ACC112 (cell line): ENCODE data around the gene NRXN2.

ENCODE experiments used
- H2AFZ ChIP-seq: fragments of 200-600 bp; sonication (generic); one replicate; pipeline ENCODE4 v1.6.0; 2017; ENCODE audit warnings: antibody characterized with exemption, low read length; ENCODE audit not compliant: unreplicated experiment
- H3K27ac ChIP-seq: fragments of 200-600 bp; sonication (generic); 2 replicates; pipeline ENCODE4 v1.5.1; 2014; ENCODE audit warnings: low read depth, mild to moderate bottlenecking, antibody characterized with exemption, low read length, moderate library complexity
- H3K27me3 ChIP-seq: fragments of 200-600 bp; sonication (generic); 2 replicates; pipeline ENCODE4 v1.6.1; 2014; ENCODE audit warnings: mild to moderate bottlenecking, antibody characterized with exemption, low read length, moderate library complexity, mixed read lengths; ENCODE audit not compliant: insufficient read depth
- H3K36me3 ChIP-seq: fragments of 200-600 bp; sonication (generic); 2 replicates; pipeline ENCODE4 v1.6.1; 2016; ENCODE audit warnings: mild to moderate bottlenecking, antibody characterized with exemption, low read length, moderate library complexity, mixed read lengths; ENCODE audit not compliant: insufficient read depth
- H3K4me1 ChIP-seq: fragments of 200-600 bp; sonication (generic); one replicate; pipeline ENCODE4 v1.6.1; 2016; ENCODE audit warnings: low read length, mixed read lengths; ENCODE audit not compliant: insufficient read depth, unreplicated experiment, control insufficient read depth
- H3K4me3 ChIP-seq: fragments of 200-600 bp; sonication (generic); 2 replicates; pipeline ENCODE4 v1.5.1; 2014; ENCODE audit warnings: mild to moderate bottlenecking, low read depth, low read length
- H3K79me2 ChIP-seq: fragments of 200-600 bp; sonication (generic); one replicate; pipeline ENCODE4 v1.6.0; 2016; ENCODE audit warnings: low read length; ENCODE audit not compliant: control insufficient read depth, unreplicated experiment, insufficient read depth

NRXN2 gene

DNA sequence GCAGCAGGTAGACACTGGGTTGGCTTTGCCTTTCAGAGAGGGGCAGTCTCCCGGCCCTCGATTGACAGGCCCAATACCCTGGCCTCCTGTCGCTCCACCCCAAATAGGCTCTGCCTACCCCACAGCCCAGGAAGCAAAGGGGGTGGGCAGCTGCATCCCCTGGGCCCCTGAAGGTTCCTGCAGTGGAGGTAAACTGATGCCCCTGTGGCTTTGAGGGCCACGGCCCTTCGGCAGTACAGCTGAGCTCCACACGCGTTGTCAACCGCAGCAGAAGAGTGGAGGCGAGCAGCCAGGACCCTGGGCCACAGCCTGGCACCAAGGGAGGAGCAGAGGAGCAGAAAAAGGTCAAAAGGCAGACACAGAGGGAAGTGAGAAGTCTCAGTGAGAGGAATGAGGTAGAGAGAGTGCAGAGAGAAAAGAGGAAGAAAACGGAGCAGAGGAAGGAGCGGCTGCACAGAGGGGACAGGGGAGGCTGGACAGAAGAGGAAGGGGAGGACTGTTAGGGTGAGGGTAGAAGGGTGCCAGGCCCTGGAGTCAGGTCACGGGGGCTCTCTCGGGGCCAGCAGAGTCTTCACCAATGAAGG is 67.9 kb downstream of the NRXN2 start:
- Histone ChIP-seq H3K27me3 (no peaks in the 10 kb centered on the region), H3K36me3 (no peaks in the 10 kb centered on the region), H3K4me1 (peaks cover 29% of the 10 kb centered on the region), H3K4me3 (no peak overlapping the region), H2AFZ (no peak overlapping the region), H3K79me2 (no peaks in the 10 kb centered on the region), H3K27ac (no peak overlapping the region)

DNA sequence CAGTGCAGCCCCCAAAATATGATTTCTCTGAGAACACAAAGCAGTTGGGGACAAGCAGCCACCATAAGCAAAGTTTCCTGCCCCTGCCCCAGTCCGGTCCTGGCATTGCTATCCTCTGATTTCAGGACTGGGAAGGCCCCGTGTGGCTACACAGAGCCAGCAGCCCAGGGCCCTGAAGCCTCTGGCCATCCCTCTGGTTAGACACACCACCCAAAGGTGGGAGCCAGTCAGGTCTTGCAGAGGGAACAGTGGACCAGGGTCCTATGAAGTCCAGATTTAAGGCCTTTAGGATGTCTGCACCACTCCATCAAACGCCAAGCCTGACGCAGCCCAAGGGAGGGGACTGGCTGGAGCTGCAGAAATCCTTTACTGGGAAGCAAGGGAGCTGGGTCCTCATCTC is 68.6 kb downstream of the NRXN2 start:
- no peak overlapping the region for H3K27ac ChIP-seq
- no peaks in the 10 kb centered on the region for H3K36me3 ChIP-seq
- no peak overlapping the region for H3K4me3 ChIP-seq
- no peak overlapping the region for H2AFZ ChIP-seq
- H3K27me3 ChIP-seq, result no peaks in the 10 kb centered on the region
- H3K79me2 ChIP-seq, result no peaks in the 10 kb centered on the region
- H3K4me1 ChIP-seq, result peaks cover 23% of the 10 kb centered on the region

DNA sequence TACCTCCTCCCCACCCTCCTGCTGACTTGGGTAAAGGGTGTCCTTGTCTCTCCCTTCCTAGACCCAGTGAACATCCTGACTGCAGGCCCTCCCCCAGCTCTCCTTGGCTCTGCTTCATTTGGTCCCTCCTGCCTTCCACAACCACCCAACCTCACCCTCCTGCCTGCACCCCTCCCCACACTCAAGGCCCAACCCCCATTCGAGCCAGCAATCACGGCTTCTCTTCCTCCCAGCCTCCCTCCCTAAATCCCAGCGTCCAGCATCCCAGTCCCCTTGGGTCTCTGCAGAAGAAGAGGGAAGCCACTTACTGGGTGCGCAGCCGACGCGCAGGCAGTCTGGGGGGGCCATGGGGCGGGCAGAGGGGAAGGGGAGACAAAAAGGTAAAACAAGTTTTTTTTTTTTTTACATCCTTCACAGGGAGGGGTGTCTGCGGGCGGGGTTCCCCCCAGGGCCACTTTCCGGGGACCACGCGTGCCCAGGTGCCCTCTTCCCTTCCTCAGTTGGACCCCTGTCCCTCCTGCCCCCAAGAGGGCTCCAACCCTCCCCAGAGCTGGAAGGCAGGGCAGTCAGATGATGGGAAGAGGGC is 69.5 kb downstream of the NRXN2 start:
- H3K27me3 ChIP-seq, result no peaks in the 10 kb centered on the region
- no peak overlapping the region for H3K4me3 ChIP-seq
- no peaks in the 10 kb centered on the region for H3K79me2 ChIP-seq
- H3K27ac ChIP-seq, result no peak overlapping the region
- H3K36me3 ChIP-seq, result no peaks in the 10 kb centered on the region
- H2AFZ ChIP-seq, result no peak overlapping the region
- H3K4me1 ChIP-seq, result peaks cover 15% of the 10 kb centered on the region

DNA sequence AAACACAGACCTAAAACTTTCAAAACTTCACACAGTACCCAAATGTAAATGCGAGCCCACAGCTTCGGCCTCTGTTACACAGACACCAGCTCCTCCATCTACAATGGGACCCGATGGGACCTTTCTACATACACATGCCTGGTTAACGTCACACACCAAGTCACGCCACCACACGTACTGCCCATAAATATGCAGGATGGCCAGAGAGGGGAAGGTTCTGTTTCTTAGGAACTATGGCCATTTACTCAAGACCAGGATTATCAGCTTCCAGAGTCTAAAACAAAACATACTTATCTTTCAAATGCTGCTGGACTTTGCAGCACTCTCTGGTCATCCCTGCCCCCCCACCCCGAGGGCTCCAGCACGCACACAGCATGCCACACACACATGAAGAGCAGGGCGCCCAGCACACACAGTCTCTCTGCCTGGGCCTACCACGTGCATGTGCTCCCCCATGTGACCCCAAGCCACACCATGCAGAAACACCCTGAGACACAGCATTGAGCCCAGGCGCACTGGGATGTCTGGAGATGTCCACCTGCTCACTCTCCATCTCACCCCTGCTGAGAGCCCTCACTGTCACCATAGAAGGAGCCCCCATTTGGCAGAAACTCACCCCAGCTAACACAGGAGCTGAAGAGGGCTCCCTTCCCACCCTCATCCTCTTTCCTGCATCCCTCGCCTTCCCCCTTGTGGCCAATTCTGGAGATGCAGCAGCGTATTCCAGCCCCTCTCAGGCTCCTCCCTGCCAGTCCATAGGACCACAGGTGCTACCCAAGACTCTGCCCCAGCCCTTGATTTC is 70.2 kb downstream of the NRXN2 start:
- Histone ChIP-seq H3K4me1 (peaks cover 11% of the 10 kb centered on the region), H2AFZ (no peak overlapping the region), H3K27me3 (no peaks in the 10 kb centered on the region), H3K4me3 (no peak overlapping the region), H3K79me2 (no peaks in the 10 kb centered on the region), H3K27ac (no peak overlapping the region), H3K36me3 (no peaks in the 10 kb centered on the region)

DNA sequence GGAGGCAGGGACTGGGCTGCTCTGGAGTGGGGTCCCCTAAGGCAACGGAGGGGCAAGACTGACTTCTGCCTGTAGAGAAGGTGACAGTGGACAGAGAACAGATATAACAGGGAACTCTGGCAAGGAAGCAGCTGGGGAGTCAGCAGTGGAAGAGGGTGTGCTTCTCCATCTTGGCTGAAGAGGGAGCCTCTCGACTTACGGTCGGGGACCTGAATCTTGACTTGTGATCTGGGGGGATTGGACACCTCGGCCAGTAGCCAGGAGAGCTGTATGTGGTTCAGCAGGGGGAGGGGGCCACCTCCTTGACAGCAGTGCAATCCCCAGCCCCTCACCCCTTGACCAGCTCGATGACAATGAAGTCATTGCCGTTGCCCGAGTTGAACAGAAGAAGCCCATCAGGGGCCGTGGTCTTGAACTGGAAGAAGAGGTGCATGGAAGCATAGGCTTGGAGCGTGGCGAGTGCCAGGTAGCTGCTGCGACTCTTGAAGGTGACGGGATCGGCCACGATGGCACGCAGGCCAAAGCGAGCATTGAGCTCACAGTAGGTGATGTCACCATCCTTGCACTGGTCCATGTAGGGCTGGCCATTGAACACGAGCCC is 72.0 kb downstream of the NRXN2 start:
- H3K27ac ChIP-seq, result no peak overlapping the region
- H3K4me1 ChIP-seq, result peaks cover 1% of the 10 kb centered on the region
- H3K79me2 ChIP-seq, result no peaks in the 10 kb centered on the region
- H3K4me3 ChIP-seq, result no peak overlapping the region
- no peaks in the 10 kb centered on the region for H3K27me3 ChIP-seq
- no peaks in the 10 kb centered on the region for H3K36me3 ChIP-seq
- no peak overlapping the region for H2AFZ ChIP-seq

DNA sequence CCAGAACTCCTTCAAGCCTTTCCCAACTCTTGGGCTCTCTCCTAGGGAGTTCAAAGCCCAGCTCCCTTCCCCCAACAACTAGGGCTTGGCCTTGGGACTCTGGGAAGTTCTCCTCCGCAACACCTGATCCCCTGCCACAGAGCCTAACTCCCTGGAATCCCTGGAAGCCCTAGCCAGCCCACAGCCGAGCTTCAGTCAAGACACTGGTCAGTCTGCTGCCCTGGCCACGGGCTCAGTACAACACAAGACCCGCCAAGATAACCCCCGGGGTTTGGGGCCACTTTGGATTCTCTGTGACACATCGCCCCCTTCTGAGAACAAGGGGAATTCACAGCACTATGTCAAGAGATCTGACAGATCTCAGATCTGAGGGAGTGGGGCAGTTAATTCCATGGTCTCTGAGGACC is 73.7 kb downstream of the NRXN2 start:
- Histone ChIP-seq H3K27ac (no peak overlapping the region), H2AFZ (no peak overlapping the region), H3K36me3 (no peaks in the 10 kb centered on the region), H3K27me3 (peaks cover 12% of the 10 kb centered on the region), H3K79me2 (no peaks in the 10 kb centered on the region), H3K4me3 (no peak overlapping the region), H3K4me1 (no peaks in the 10 kb centered on the region)

DNA sequence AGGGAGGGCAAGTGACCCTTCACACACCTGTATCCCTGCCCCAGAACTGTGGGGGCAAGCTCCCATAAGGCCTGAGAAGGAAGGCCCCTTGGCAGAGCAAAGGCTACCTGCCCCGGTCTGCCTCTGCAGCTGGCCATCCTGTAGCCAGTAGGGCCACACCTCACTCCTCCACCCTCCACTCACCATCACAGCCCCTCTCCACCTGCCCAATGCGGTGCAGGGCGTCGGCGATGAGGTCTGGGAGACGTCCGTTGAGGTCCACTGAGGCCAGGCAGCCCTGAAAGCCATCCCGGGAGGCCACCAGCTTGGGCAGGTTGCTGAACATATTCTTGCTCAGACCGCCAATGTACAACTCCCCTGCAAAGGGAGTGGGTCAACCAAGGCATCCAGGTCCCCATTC is 74.4 kb downstream of the NRXN2 start:
- peaks cover 19% of the 10 kb centered on the region for H3K27me3 ChIP-seq
- no peak overlapping the region for H3K27ac ChIP-seq
- no peak overlapping the region for H2AFZ ChIP-seq
- no peaks in the 10 kb centered on the region for H3K36me3 ChIP-seq
- H3K4me1 ChIP-seq, result no peaks in the 10 kb centered on the region
- no peak overlapping the region for H3K4me3 ChIP-seq
- no peaks in the 10 kb centered on the region for H3K79me2 ChIP-seq

DNA sequence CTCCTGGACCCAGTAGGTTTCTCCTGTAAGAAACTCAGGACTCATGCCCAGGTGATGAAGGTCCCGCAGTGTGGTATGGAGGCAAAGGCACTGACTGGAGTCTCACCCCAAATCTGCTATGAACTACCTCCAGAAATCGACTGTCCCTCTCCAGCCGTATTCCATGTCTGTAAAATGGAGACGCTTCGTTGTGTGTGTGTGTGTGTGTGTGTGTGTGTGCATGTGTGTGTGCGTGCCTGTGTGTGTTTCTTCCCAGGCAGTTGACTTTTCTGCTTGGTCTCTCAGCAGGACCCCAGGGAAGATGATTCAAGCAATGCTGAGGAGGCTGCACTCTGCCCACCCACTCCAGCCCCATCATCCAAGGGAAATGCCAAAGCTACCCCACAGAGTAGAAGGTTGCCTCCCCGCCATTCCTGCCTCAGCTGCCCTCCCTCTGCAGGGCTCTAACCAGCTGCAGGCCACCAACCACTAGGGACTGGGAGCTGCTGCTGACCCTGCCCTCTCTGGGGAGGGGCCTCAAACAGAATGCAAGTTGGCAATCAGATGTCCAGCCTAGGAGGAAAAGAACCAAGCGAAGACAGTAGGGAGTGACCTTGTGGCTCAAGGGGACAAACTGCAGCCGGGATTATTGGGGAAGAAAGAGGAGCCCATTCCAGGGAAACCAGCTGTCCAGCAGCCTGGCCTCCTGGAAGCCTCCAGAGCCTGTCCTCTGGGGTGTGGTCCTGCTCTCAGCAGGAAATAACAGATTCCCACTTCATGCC is 75.8 kb downstream of the NRXN2 start:
- no peaks in the 10 kb centered on the region for H3K4me1 ChIP-seq
- H3K4me3 ChIP-seq, result no peak overlapping the region
- no peak overlapping the region for H2AFZ ChIP-seq
- H3K27ac ChIP-seq, result no peak overlapping the region
- H3K27me3 ChIP-seq, result peaks cover 27% of the 10 kb centered on the region
- no peaks in the 10 kb centered on the region for H3K79me2 ChIP-seq
- no peaks in the 10 kb centered on the region for H3K36me3 ChIP-seq

DNA sequence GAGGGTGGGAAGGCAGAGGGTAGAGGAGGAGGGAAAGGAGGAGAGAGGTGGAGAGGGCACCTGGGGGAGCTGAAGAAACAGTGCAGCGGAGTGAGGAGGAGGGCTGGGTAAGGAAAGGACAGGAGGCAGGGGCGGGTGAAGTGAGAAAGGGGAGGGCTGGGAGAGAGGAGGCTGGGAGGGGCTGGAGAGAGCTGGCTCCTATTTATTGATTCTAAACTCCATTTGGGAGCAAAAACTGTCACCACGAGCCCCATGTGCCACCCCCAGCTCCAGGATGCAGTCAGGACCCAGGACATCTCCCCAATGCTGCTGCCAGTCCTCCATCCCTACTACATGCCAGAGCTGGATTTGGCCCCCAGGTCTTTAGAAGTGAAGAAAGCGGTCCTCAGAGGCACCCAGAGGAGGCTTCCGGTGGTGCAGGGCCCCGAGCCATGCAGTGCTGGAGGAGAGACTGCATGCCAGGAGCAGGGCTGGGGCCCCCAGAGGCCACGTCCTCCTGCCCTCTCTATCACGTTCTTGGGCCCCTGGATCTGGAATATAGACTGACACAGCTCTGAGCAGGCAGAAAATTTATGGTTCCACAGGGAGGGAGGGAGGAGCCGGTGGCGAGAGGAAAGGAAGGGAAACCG is 78.2 kb downstream of the NRXN2 start:
- H3K79me2 ChIP-seq, result no peaks in the 10 kb centered on the region
- no peaks in the 10 kb centered on the region; the same call in 1 of the 2 replicates for H3K36me3 ChIP-seq
- peaks cover 51% of the 10 kb centered on the region for H3K27me3 ChIP-seq
- H2AFZ ChIP-seq, result no peak overlapping the region
- H3K4me3 ChIP-seq, result no peak overlapping the region
- no peak overlapping the region for H3K27ac ChIP-seq
- no peaks in the 10 kb centered on the region for H3K4me1 ChIP-seq
